ENCODE results near the gene MGAM2. TPM values are rescaled to one million over a fixed set of nuclear protein-coding genes. Genes with fewer than 3 reads are reported as not detected.

Gene MGAM2
- total and polyA plus RNA-seq, 2 of the 4 experiments (the other 2 are of a cell fraction), result not detected

DNA sequence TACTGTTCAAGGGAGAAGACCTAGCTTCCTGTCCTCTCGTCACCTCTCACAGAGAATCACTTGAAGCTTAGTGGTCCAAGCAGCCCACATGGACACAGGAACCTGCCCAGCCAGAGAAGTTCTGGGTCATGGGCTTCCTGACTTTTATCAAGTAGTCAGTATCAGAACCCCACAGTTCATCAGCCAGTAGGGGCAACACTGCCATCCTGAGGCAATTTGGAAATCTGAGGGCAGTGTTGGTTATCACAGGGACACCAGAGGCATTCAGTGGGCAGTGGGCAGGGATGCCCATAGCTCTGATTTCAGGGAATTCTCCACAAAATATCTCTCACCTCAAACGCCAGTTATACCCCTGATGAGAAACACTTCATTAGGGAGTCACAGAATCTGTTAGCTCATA is 22.5 kb upstream of the MGAM2 start:
- Histone ChIP-seq H3K4ac (ENCODE audit: low read depth, low read length) (no peak overlapping the region), H3K27me3 (ENCODE audit: control insufficient read depth, insufficient read depth, low read length) (no peaks in the 10 kb centered on the region), H3K4me1 (ENCODE audit: control insufficient read depth, insufficient read depth, low read length) (no peaks in the 10 kb centered on the region), H4K8ac (ENCODE audit: low read depth in 2 of 2, low read length in 2 of 2) (no peak overlapping the region), H2BK15ac (ENCODE audit: low read depth, low read length) (no peak overlapping the region), H3K56ac (ENCODE audit: extremely low read depth, insufficient read depth, low read length) (no peak overlapping the region), H3K9me1 (ENCODE audit: insufficient read depth, low read length) (no peaks in the 10 kb centered on the region), H3K27ac (ENCODE audit: insufficient read depth, low read length) (no peak overlapping the region), H3K4me2 (ENCODE audit: low read depth, low read length) (no peak overlapping the region), H2AFZ (replicated peaks; ENCODE audit: low read length, poor library complexity) (no peak overlapping the region), H2AK5ac (ENCODE audit: low read depth, low read length) (no peak overlapping the region), H3K9me3 (ENCODE audit: control insufficient read depth, insufficient read depth, low read length) (0 out of 2 replicates have a peak, but pooled peaks cover 1% of the 10 kb centered on the region), H4K5ac (ENCODE audit: low read depth, low read length) (no peak overlapping the region), H3K36me3 (ENCODE audit: control insufficient read depth, insufficient read depth, low read length) (no peaks in the 10 kb centered on the region), H2BK20ac (ENCODE audit: low read depth, low read length) (no peak overlapping the region), H2BK120ac (ENCODE audit: low read depth, low read length) (no peak overlapping the region), H4K91ac (ENCODE audit: insufficient read depth, low read depth, low read length) (no peak overlapping the region), H3K4me3 (ENCODE audit: insufficient read depth, low read depth, low read length) (no peak overlapping the region), H2BK5ac (ENCODE audit: low read depth, low read length, poor library complexity, severe bottlenecking) (no peak overlapping the region), H3K23ac (ENCODE audit: low read depth, low read length) (no peak overlapping the region), H4K20me1 (ENCODE audit: insufficient read depth, low read length) (no peaks in the 10 kb centered on the region), H3K14ac (replicated peaks; ENCODE audit: low read depth, low read length) (no peak overlapping the region), H3K18ac (ENCODE audit: low read depth, low read length) (no peak overlapping the region), H3K9ac (ENCODE audit: low read depth, low read length) (no peak overlapping the region), H2AK9ac (replicated peaks; ENCODE audit: low read depth, low read length, poor library complexity) (no peak overlapping the region), H3K79me1 (ENCODE audit: low read depth in 1 of 2, low read length in 2 of 2) (no peaks in the 10 kb centered on the region)
- no peak for TF ChIP-seq CHD1 (IDR thresholded peaks at IDR 0.05; ENCODE audit: low read depth, low read length)
- TF ChIP-seq BHLHE40 (IDR thresholded peaks at IDR 0.05; ENCODE audit: low read depth, low read length), result no peak
- TF ChIP-seq, protein P1, sequence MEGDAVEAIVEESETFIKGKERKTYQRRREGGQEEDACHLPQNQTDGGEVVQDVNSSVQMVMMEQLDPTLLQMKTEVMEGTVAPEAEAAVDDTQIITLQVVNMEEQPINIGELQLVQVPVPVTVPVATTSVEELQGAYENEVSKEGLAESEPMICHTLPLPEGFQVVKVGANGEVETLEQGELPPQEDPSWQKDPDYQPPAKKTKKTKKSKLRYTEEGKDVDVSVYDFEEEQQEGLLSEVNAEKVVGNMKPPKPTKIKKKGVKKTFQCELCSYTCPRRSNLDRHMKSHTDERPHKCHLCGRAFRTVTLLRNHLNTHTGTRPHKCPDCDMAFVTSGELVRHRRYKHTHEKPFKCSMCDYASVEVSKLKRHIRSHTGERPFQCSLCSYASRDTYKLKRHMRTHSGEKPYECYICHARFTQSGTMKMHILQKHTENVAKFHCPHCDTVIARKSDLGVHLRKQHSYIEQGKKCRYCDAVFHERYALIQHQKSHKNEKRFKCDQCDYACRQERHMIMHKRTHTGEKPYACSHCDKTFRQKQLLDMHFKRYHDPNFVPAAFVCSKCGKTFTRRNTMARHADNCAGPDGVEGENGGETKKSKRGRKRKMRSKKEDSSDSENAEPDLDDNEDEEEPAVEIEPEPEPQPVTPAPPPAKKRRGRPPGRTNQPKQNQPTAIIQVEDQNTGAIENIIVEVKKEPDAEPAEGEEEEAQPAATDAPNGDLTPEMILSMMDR (conservative IDR thresholded peaks at IDR 0.05; ENCODE audit: low read depth, low read length), result no peak
- TF ChIP-seq, protein P2, sequence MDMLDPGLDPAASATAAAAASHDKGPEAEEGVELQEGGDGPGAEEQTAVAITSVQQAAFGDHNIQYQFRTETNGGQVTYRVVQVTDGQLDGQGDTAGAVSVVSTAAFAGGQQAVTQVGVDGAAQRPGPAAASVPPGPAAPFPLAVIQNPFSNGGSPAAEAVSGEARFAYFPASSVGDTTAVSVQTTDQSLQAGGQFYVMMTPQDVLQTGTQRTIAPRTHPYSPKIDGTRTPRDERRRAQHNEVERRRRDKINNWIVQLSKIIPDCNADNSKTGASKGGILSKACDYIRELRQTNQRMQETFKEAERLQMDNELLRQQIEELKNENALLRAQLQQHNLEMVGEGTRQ (IDR thresholded peaks at IDR 0.05; ENCODE audit: low read depth, low read length), result no peak
- no peak for TF ChIP-seq FOS (IDR thresholded peaks at IDR 0.05; ENCODE audit: low read depth, low read length)
- TF ChIP-seq MAFK (IDR thresholded peaks at IDR 0.05; ENCODE audit: low read depth, low read length), result no peak
- no peak for TF ChIP-seq SMC3 (IDR thresholded peaks at IDR 0.05; ENCODE audit: low read depth, low read length)
- TF ChIP-seq RAD21 (IDR thresholded peaks at IDR 0.05; ENCODE audit: low read length), result no peak
- TF ChIP-seq NFE2L2 (IDR thresholded peaks at IDR 0.05; ENCODE audit: low read depth, low read length), result no peak
- no peak for TF ChIP-seq ELK1 (IDR thresholded peaks at IDR 0.05; ENCODE audit: borderline replicate concordance, low read depth, low read length)
- no peak for TF ChIP-seq CEBPB (IDR thresholded peaks at IDR 0.05; ENCODE audit: low read depth, low read length)
- no peak for TF ChIP-seq MXI1 (IDR thresholded peaks at IDR 0.05; ENCODE audit: borderline replicate concordance, low read depth, low read length)
- no peak for TF ChIP-seq RCOR1 (IDR thresholded peaks at IDR 0.05; ENCODE audit: insufficient replicate concordance, low read length)
- no peak for TF ChIP-seq RFX5 (IDR thresholded peaks at IDR 0.05; ENCODE audit: low read depth, low read length)
- TF ChIP-seq POLR2A (IDR thresholded peaks at IDR 0.05; ENCODE audit: low read depth, low read length), result no peak
- no peak for TF ChIP-seq MAZ (IDR thresholded peaks at IDR 0.05; ENCODE audit: borderline replicate concordance, low read depth, low read length)
- intact Hi-C loops (cut with micrococcal nuclease), result no loop called here
- dilution Hi-C loops (cut with HindIII; ENCODE audit: low sequenced_read_pairs, unreplicated experiment), result no loop called here
- POLR2A ChIA-PET (ENCODE audit: unreplicated experiment), result no interaction called here
- CTCF ChIA-PET, result no interaction called here
- in situ Hi-C loops (cut with MboI; ENCODE audit: low sequenced_read_pairs), result no loop called here
- no CpG with 5 or more reads among the region's 2 CpGs for WGBS, 2 experiments (ENCODE audit: extremely low coverage in 2 of 2, insufficient read length in 1 of 2)
- BruUV-seq (replicated peaks), result no TSS peak
- ATAC-seq (ENCODE audit: low read depth) (no peak), DNase-seq (no peak)

Data from IMR-90 (cell line).